ENCODE data around the gene SRSF6. TPM values are rescaled to one million over a fixed set of nuclear protein-coding genes. Genes with fewer than 3 reads are reported as not detected.
"Not testable (repeated sequence)": the region's sequence is repeated elsewhere in the genome, so short reads cannot be mapped to it uniquely, and the experiment has no call there.

Gene SRSF6
- total RNA-seq, 1 donor from 2014 or later = 32.0 TPM

- DNase-seq = no peak
These were observed 6.6 kb upstream of the SRSF6 start for GRCh38 chr20:43450841-43451799.

- DNase-seq = no peak
These were observed 5.1 kb upstream of the SRSF6 start for GRCh38 chr20:43452404-43453126.

- not testable (repeated sequence) for DNase-seq
These were observed 1.4 kb upstream of the SRSF6 start for GRCh38 chr20:43456252-43456651.

GRCh38 chr20:43456809-43457639, 672 bp upstream of the SRSF6 start:
- DNase-seq = peak; percentile 96

GRCh38 chr20:43458422-43458924, 777 bp downstream of the SRSF6 start:
- DNase-seq = peak; percentile 28

DNA sequence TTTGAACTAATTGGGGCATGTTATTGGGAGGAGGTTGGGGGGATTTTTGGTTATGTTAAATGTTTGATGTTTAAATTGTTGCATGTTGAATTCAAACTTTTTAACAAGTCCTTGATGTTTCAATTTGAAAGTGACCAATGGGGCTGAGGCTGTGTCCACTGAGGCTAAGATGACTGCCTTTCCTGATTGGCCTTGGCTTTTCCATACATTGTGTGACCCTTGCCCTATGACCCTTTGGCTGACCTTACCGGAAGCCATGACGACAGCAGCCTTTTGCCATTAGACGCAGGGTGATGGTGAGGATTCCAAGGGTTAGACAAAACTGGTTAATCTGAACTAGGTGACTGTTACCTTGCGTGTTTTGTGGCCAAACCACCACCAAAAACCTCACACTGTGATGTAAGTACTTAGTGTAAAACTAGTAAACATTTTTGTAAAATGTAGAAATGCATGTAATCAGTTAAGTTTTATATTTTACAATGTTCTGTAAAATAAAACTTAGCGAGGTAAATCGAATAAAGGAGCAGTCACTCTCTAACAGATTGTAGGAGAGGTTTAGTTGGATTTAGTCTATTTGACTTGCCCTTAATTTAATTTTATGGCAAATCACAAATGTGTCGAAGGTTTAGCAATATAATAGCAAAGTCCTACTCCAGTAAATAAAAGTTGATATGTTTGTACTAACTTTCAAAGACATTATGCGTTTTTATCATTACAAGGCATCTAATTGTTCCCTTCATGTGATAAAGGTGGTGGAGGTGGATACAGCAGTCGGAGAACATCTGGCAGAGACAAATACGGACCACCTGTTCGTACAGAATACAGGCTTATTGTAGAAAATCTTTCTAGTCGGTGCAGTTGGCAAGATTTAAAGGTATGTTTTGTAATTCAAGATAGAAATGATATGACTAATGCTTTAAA, 1.6 kb downstream of the SRSF6 start:
- peak; percentile 28 for DNase-seq

- peak; percentile 46 for DNase-seq
These were observed 2.6 kb downstream of the SRSF6 start for GRCh38 chr20:43460172-43460829.

- no peak for DNase-seq
These were observed 3.1 kb downstream of the SRSF6 start for GRCh38 chr20:43460830-43461200.

- DNase-seq = no peak
These were observed 4.4 kb downstream of the SRSF6 start for GRCh38 chr20:43461894-43462659.

- no peak for DNase-seq
These were observed 5.2 kb downstream of the SRSF6 start for GRCh38 chr20:43462660-43463526.

GRCh38 chr20:43463527-43464218, 6.0 kb downstream of the SRSF6 start:
- DNase-seq = no peak

- DNase-seq = no peak
These were observed 6.6 kb downstream of the SRSF6 start for GRCh38 chr20:43464219-43464790.

DNA sequence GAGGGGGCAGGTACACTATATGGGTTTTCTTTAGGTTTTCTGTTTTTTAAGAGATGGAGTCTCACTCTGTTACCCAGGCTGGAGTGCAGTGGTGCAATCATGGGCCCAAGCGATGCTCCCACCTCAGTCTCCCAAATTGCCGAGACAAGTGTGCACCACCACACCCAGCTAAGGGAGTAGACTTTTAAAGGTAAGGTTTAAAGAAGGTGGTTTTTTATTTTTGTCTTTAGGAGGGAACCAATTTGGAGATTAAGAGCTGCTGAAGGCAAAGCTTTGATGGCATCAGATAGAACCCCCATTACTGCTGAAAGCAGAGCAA, 7.9 kb downstream of the SRSF6 start:
- no peak for DNase-seq

DNA sequence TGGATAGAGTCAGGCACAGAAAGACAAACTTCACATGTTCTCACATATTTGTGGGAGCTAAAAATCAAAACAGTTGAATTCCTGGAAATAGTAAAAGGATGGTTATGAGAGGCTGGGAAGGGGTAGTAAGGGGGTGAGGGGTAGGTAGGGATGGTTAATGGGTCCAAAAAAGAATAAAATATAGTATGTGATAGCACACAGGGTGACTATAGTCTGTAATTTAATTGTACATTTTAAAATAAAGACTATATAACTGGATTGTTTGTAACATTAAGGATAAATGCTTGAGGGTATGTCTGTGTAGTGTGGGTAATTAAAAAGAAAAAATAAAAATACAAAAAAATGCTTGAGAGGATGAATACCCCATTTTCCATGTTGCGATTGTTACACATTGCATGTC, 9.9 kb downstream of the SRSF6 start:
- DNase-seq = no peak

DNA sequence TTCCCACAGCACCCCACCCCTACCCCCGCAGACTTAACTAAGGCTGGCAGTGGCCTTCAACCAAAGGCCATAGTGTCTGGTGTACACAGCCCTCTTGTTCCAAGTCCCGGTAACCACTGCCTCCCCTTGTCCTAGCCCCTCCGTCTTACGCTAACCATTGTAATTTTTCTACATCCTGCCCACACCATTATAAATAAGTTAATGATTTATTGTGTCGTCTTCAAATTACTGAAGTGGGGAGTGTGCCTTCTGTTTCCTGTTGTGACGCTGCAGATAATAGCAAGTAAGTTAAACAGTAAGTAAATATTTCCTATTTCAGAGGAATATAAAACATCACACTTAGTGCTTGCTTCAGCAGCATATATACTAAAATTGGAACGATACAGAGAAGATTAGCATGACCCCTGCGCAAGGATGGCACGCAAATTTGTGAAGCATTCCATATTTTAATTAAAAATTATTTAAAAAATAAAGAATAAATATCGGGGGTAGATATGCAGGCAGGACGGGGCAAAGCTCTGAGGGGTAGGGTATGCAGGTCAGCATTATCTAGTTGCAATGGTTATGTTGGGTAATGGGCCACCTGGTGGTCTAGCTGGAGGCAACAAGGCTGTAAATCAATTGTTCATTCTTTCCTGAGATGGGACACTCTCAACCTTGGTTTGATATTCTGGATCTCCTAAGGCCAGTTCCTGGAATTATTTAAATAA, 15.1 kb downstream of the SRSF6 start:
- no peak for DNase-seq

DNA sequence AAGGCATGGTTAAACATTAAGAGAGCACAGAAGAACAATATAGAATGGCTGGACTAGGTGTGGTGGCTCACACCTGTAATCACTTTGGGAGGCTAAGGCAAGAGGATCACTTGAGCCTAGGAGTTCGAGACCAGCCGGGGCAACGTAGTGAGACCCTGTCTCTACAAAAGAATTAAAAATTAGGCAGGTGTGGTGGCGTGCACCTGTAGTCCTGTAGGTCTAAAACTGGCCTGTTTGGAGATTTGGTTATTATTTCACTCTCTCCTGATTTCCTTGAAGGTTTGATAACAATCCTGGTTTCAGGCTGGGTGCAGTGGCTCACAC, 15.6 kb downstream of the SRSF6 start:
- DNase-seq = no peak

GRCh38 chr20:43477193-43477592, 19.5 kb downstream of the SRSF6 start:
- DNase-seq = no peak

DNA sequence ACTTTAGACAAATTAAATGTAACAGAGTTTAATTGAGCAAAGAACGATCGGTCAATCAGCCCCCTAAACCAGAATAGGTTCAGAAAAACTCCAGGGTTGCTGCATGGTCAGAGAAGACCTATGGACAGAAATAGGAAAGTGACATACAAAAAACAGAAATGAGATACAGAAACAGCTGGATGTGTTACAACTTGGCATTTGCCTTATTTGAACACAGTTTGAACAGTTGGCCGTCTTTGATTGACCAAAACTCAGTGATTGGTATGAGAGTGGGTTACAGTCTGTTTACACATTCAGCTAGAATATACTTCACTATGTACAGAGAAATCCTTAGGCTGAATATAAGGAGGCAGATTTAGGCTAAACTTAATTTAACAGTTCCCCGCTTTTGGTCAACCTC, 19.9 kb downstream of the SRSF6 start:
- DNase-seq = no peak

Data from dermis blood vessel endothelial cell (primary cell).